H9 (cell line): Measurements from ENCODE around the gene ZNF281. TPM values are rescaled to one million over a fixed set of nuclear protein-coding genes. Genes with fewer than 3 reads are reported as not detected.
A peak's percentile ranks its signal among the peaks of the same experiment; 100 is the strongest.

Experiments
- DNase-seq: peaks from one replicate; pipeline ENCODE4 v3.0.0-alpha.2; 2017
- H2AFZ ChIP-seq: one replicate; pipeline ENCODE4 v1.6.1; 2013; ENCODE audit warnings: mild to moderate bottlenecking, low read length, control low read depth, moderate library complexity
- H2AK5ac ChIP-seq: 2 replicates; pipeline ENCODE4 v1.6.1; 2013; ENCODE audit warnings: low read length, control low read depth, mixed read lengths; ENCODE audit not compliant: insufficient read length
- H2BK120ac ChIP-seq: one replicate; pipeline ENCODE4 v1.6.1; 2013; ENCODE audit warnings: low read depth, mild to moderate bottlenecking, low read length, control low read depth, inconsistent platforms; ENCODE audit not compliant: poor library complexity, severe bottlenecking
- H2BK12ac ChIP-seq: 2 replicates; pipeline ENCODE4 v1.6.1; 2013; ENCODE audit warnings: low read length, control low read depth, mixed read lengths, low read depth; ENCODE audit not compliant: insufficient read length
- H2BK15ac ChIP-seq: 2 replicates; pipeline ENCODE4 v1.6.1; 2013; ENCODE audit warnings: low read depth, low read length, control low read depth
- H2BK20ac ChIP-seq: one replicate; pipeline ENCODE4 v1.6.1; 2013; ENCODE audit warnings: low read depth, mild to moderate bottlenecking, low read length, control low read depth, inconsistent platforms; ENCODE audit not compliant: poor library complexity, severe bottlenecking
- H2BK5ac ChIP-seq: 2 replicates; pipeline ENCODE4 v1.6.1; 2013; ENCODE audit warnings: low read length, control low read depth, mixed read lengths; ENCODE audit not compliant: insufficient read length
- H3K14ac ChIP-seq: 2 replicates; pipeline ENCODE4 v1.6.1; 2013; ENCODE audit warnings: low read length, control low read depth; ENCODE audit not compliant: insufficient read depth
- H3K18ac ChIP-seq: 2 replicates; pipeline ENCODE4 v1.6.1; 2013; ENCODE audit warnings: low read depth, mild to moderate bottlenecking, mixed read lengths, low read length, control low read depth; ENCODE audit not compliant: insufficient read length
- H3K23ac ChIP-seq: 2 replicates; pipeline ENCODE4 v1.6.1; 2013; ENCODE audit warnings: low read length, control low read depth, mixed read lengths, low read depth; ENCODE audit not compliant: insufficient read length
- H3K23me2 ChIP-seq: 2 replicates; pipeline ENCODE4 v1.6.1; 2013; ENCODE audit warnings: low read depth, mild to moderate bottlenecking, mixed read lengths, low read length, control low read depth; ENCODE audit not compliant: insufficient read length, poor library complexity, severe bottlenecking
- H3K27ac ChIP-seq: 2 replicates; pipeline ENCODE4 v1.5.1; 2013; ENCODE audit warnings: low read length, control low read depth, mixed read lengths, low read depth; ENCODE audit not compliant: insufficient read length
- H3K27me3 ChIP-seq: 2 replicates; pipeline ENCODE4 v1.6.1; 2013; ENCODE audit warnings: low read length, control low read depth, inconsistent platforms; ENCODE audit not compliant: insufficient read depth
- H3K4ac ChIP-seq: 2 replicates; pipeline ENCODE4 v1.6.1; 2013; ENCODE audit warnings: low read depth, mild to moderate bottlenecking, control low read depth, inconsistent platforms, low read length, moderate library complexity
- H3K4me1 ChIP-seq: 2 replicates; pipeline ENCODE4 v1.6.1; 2013; ENCODE audit warnings: low read length, control low read depth, inconsistent platforms; ENCODE audit not compliant: insufficient read depth
- H3K4me2 ChIP-seq: 2 replicates; pipeline ENCODE4 v1.6.1; 2013; ENCODE audit warnings: low read length, control low read depth, mixed read lengths; ENCODE audit not compliant: insufficient read length, insufficient read depth
- H3K56ac ChIP-seq: 2 replicates; pipeline ENCODE4 v1.6.1; 2013; ENCODE audit warnings: low read depth, mild to moderate bottlenecking, mixed read lengths, low read length, control low read depth; ENCODE audit not compliant: insufficient read length
- H3K79me1 ChIP-seq: 2 replicates; pipeline ENCODE4 v1.6.1; 2013; ENCODE audit warnings: low read depth, mild to moderate bottlenecking, moderate library complexity, low read length, control low read depth, inconsistent platforms; ENCODE audit not compliant: insufficient read depth, poor library complexity, severe bottlenecking
- H3K79me2 ChIP-seq: 2 replicates; pipeline ENCODE4 v1.6.1; 2013; ENCODE audit warnings: low read length, control low read depth, inconsistent platforms; ENCODE audit not compliant: insufficient read depth
- H3K9ac ChIP-seq: 2 replicates; pipeline ENCODE4 v1.6.1; 2013; ENCODE audit warnings: low read length, control low read depth, mixed read lengths; ENCODE audit not compliant: insufficient read length; ENCODE audit errors: extremely low read depth
- H3K9me3 ChIP-seq: one replicate; pipeline ENCODE4 v1.6.1; 2013; ENCODE audit warnings: low read depth, low read length, inconsistent platforms; ENCODE audit not compliant: control insufficient read depth
- H3T11ph ChIP-seq: one replicate; pipeline ENCODE4 v1.6.1; 2013; ENCODE audit warnings: mild to moderate bottlenecking, low read length, control low read depth, inconsistent platforms
- H4K20me1 ChIP-seq: one replicate; pipeline ENCODE4 v1.6.1; 2013; ENCODE audit not compliant: control insufficient read depth, insufficient read length, insufficient read depth
- H4K5ac ChIP-seq: 2 replicates; pipeline ENCODE4 v1.6.1; 2013; ENCODE audit warnings: low read depth, mild to moderate bottlenecking, mixed read lengths, low read length, control low read depth; ENCODE audit not compliant: insufficient read length
- H4K8ac ChIP-seq: replicated peaks from 2 replicates; pipeline ENCODE4 v1.6.1; 2013; ENCODE audit warnings: low read length, control low read depth, mixed read lengths, low read depth; ENCODE audit not compliant: insufficient read length
- H4K91ac ChIP-seq: 2 replicates; pipeline ENCODE4 v1.6.1; 2013; ENCODE audit warnings: low read depth, mild to moderate bottlenecking, moderate library complexity, mixed read lengths, low read length, control low read depth; ENCODE audit not compliant: insufficient read length
- H3K27ac Mint-ChIP-seq, 3 experiments: 2 replicates in 2 of 3; 3 replicates in 1 of 3; pipeline ENCODE4 v1.8.0; 2020 to 2021; ENCODE audit warnings: mixed read lengths in 3 of 3, mild to moderate bottlenecking in 1 of 3, moderate library complexity in 1 of 3
- H3K27me3 Mint-ChIP-seq: 2 replicates; pipeline ENCODE4 v1.8.0; 2021; ENCODE audit warnings: low read depth, mild to moderate bottlenecking, moderate library complexity, mixed read lengths
- H3K36me3 Mint-ChIP-seq, 3 experiments: 2 replicates in 2 of 3; 3 replicates in 1 of 3; pipeline ENCODE4 v1.8.0; 2020 to 2021; ENCODE audit warnings: low read depth in 3 of 3, mixed read lengths in 3 of 3; ENCODE audit not compliant: insufficient read depth in 1 of 3
- H3K4me1 Mint-ChIP-seq, 2 experiments: 2 replicates each; pipeline ENCODE4 v1.8.0; 2020; ENCODE audit warnings: mixed read lengths in 2 of 2
- H3K4me3 Mint-ChIP-seq, 2 experiments: 2 replicates in 1 of 2; 3 replicates in 1 of 2; pipeline ENCODE4 v1.8.0; 2020 to 2021; ENCODE audit warnings: mild to moderate bottlenecking in 2 of 2, mixed read lengths in 2 of 2, moderate library complexity in 1 of 2
- H3K9me3 Mint-ChIP-seq, 2 experiments: 2 replicates in 1 of 2; 3 replicates in 1 of 2; pipeline ENCODE4 v1.8.0; 2020; ENCODE audit warnings: mild to moderate bottlenecking in 2 of 2, mixed read lengths in 2 of 2, moderate library complexity in 1 of 2
- CTCF ChIP-seq: fragments of 200-600 bp; sonication (generic); conservative IDR thresholded peaks from 3 replicates; pipeline ENCODE4 v1.8.0; 2021; ENCODE audit warnings: antibody characterized with exemption, mild to moderate bottlenecking
- WGBS: extraction: QIAGEN DNeasy Blood & Tissue Kit; methylation state at CpG from one replicate; pipeline ENCODE4 v1.1.7; 2013; ENCODE audit warnings: missing lambda C conversion rate, low lambda C conversion rate, mixed read lengths; ENCODE audit not compliant: insufficient read length; ENCODE audit errors: extremely low coverage; 5-methylcytosine and 5-hydroxymethylcytosine counted together
- total RNA-seq: library from RNA; stranded (reverse); gene quantifications from 2 replicates; pipeline ENCODE4 v1.2.1, GENCODE V29; 2021

The ZNF281 gene
- total RNA-seq, 1 experiment from 2014 or later: 75.2 TPM

- H2BK12ac ChIP-seq: no peak overlapping the region
- H3K9me3 ChIP-seq: no peaks in the 10 kb centered on the region
- no peak overlapping the region for H3T11ph ChIP-seq
- H3K18ac ChIP-seq: no peak overlapping the region
- H3K4me1 Mint-ChIP-seq: peaks cover 53 to 56% of the 10 kb centered on the region in 2 experiments
- H3K14ac ChIP-seq: no peak overlapping the region
- no peak overlapping the region for H3K56ac ChIP-seq
- no peak overlapping the region for H3K9ac ChIP-seq
- WGBS: no CpG with 5 or more reads among the region's 2 CpGs
- no peak overlapping the region for H2BK120ac ChIP-seq
- no peak overlapping the region for H3K4ac ChIP-seq
- H3K27me3 Mint-ChIP-seq: no peaks in the 10 kb centered on the region
- peaks cover 4% of the 10 kb centered on the region; the same call in 1 of the 2 replicates for H3K79me2 ChIP-seq
- H2BK20ac ChIP-seq: no peak overlapping the region
- H4K5ac ChIP-seq: no peak overlapping the region
- H3K9me3 Mint-ChIP-seq: no peaks in the 10 kb centered on the region
- H4K8ac ChIP-seq: no peak overlapping the region
- TF ChIP-seq CTCF: no peak
- no peaks in the 10 kb centered on the region for H3K27me3 ChIP-seq
- H3K4me1 ChIP-seq: no peaks in the 10 kb centered on the region; the same call in 1 of the 2 replicates
- H2AK5ac ChIP-seq: no peak overlapping the region
- H2AFZ ChIP-seq: no peak overlapping the region
- H2BK5ac ChIP-seq: no peak overlapping the region
- H3K79me1 ChIP-seq: no peaks in the 10 kb centered on the region
- DNase-seq: no peak
- H3K23me2 ChIP-seq: no peaks in the 10 kb centered on the region
- no peak overlapping the region for H3K27ac ChIP-seq
- no peak overlapping the region for H3K23ac ChIP-seq
- no peak overlapping the region for H3K4me3 Mint-ChIP-seq
- no peaks in the 10 kb centered on the region for H4K20me1 ChIP-seq
- peaks cover 7 to 28% (median 28%) of the 10 kb centered on the region in 3 experiments; a peak in 6 of 7 replicates for H3K36me3 Mint-ChIP-seq
- no peak overlapping the region for H4K91ac ChIP-seq
- no peak overlapping the region for H3K4me2 ChIP-seq
- H2BK15ac ChIP-seq: no peak overlapping the region
- H3K27ac Mint-ChIP-seq: 0 out of 7 replicates have a peak overlapping the region, but pooled peaks of 1 of the 3 experiments have one; percentile 75
These were observed 9.3 kb downstream of the ZNF281 start for GRCh38 chr1:200400556-200400955.
